Activated CD8-positive, alpha-beta memory T cell treated with anti-CD3 and anti-CD28 coated beads for 36 hours (primary cell): Measurements from ENCODE around the gene MIF4GD. TPM values are rescaled to one million over a fixed set of nuclear protein-coding genes. Genes with fewer than 3 reads are reported as not detected.

Experiments used
- CTCF ChIA-PET: fragments of 350-600 bp; sonication (Branson Sonifier 250); formaldehyde crosslinking; loops from one replicate; lab custom pipeline; 2021; ENCODE audit warnings: antibody characterized with exemption; lab: Charles Lee
- POLR2A ChIA-PET: fragments of 350-600 bp; sonication (Branson Sonifier 250); formaldehyde crosslinking; loops from one replicate; lab custom pipeline; 2021; ENCODE audit warnings: antibody characterized with exemption; lab: Charles Lee
- total RNA-seq, 2 experiments: library from RNA; stranded (reverse); gene quantifications; one replicate each; pipeline ENCODE4 v1.2.3, GENCODE V29; 2021

MIF4GD gene
- total RNA-seq, 2 experiments from 2014 or later = 42.4 to 43.9 TPM

- ChIA-PET CTCF (interaction anchor here (0.8 to 3.8 kb wide), 4 partner anchors 8 to 117 kb away, joined by 3 to 21 read pairs (median 5); partner anchors contain the start of gene MIF4GD), POLR2A (interaction anchor here (1.1 to 1.2 kb wide), 2 partner anchors 19 to 102 kb away, joined by 3 to 4 read pairs; no protein-coding TSS in a partner anchor)
Observed at GRCh38 chr17:75231071-75231470, 40.0 kb downstream of the MIF4GD start.

- ChIA-PET POLR2A (no interaction called here), CTCF (interaction anchor here (3.8 kb wide), 1 partner anchor 11 kb away, joined by 21 read pairs; no protein-coding TSS in a partner anchor)
Observed at GRCh38 chr17:75228847-75229246, 42.2 kb downstream of the MIF4GD start.

GRCh38 chr17:75228305-75228704, 42.7 kb downstream of the MIF4GD start:
- POLR2A ChIA-PET = no interaction called here
- CTCF ChIA-PET = interaction anchor here (3.8 kb wide), 1 partner anchor 11 kb away, joined by 21 read pairs; no protein-coding TSS in a partner anchor

GRCh38 chr17:75227729-75228128, 43.3 kb downstream of the MIF4GD start:
- ChIA-PET CTCF (interaction anchor here (3.8 kb wide), 1 partner anchor 12 kb away, joined by 21 read pairs; no protein-coding TSS in a partner anchor), POLR2A (no interaction called here)

- ChIA-PET POLR2A (no interaction called here), CTCF (interaction anchor here (0.6 to 1.0 kb wide), 2 partner anchors 45 to 444 kb away, joined by 3 to 5 read pairs; no protein-coding TSS in a partner anchor)
Observed at GRCh38 chr17:75225016-75225415, 46.0 kb downstream of the MIF4GD start.

- ChIA-PET CTCF (no interaction called here), POLR2A (no interaction called here)
Observed at GRCh38 chr17:75219815-75220214, 51.2 kb downstream of the MIF4GD start.

- POLR2A ChIA-PET = interaction anchor here (0.8 kb wide), 1 partner anchor 12 kb away, joined by 3 read pairs; no protein-coding TSS in a partner anchor
- CTCF ChIA-PET = interaction anchor here (0.6 kb wide), 2 partner anchors 12 to 68 kb away, joined by 3 read pairs; no protein-coding TSS in a partner anchor
Observed at GRCh38 chr17:75218131-75218530, 52.9 kb downstream of the MIF4GD start.

Other genes starting within 250 kb of the MIF4GD start
- 100 to 1,000 TPM; 175 to 181 TPM for gene ATP5PD, start 224.3 kb downstream of the MIF4GD start, total RNA-seq
- 10 to 100 TPM; 16.8 to 19.1 TPM for gene KCTD2, start 224.0 kb downstream of the MIF4GD start, total RNA-seq
- gene SLC16A5, start 183.3 kb downstream of the MIF4GD start, total RNA-seq = 1 to 10 TPM; 2.3 to 2.8 TPM
- gene ARMC7, start 161.3 kb downstream of the MIF4GD start, total RNA-seq = 10 to 100 TPM; 10.8 to 11.8 TPM
- gene NT5C, start 139.5 kb downstream of the MIF4GD start, total RNA-seq = 10 to 100 TPM; 77.0 to 81.4 TPM
- gene JPT1, start 116.7 kb downstream of the MIF4GD start, total RNA-seq = 100 to 1,000 TPM; 233 to 238 TPM
- 100 to 1,000 TPM; 634 to 647 TPM for gene SUMO2, start 88.3 kb downstream of the MIF4GD start, total RNA-seq
- gene NUP85, start 65.6 kb downstream of the MIF4GD start, total RNA-seq = 100 to 1,000 TPM; 141 to 151 TPM
- 10 to 100 TPM; 67.5 to 68.8 TPM for gene GGA3, start 9.6 kb downstream of the MIF4GD start, total RNA-seq
- gene MRPS7, start 9.4 kb downstream of the MIF4GD start, total RNA-seq = 100 to 1,000 TPM in 1 of 2 experiments, 10 to 100 TPM in 1; 98.9 to 102 TPM
- 100 to 1,000 TPM; 136 to 141 TPM for gene SLC25A19, start 18.2 kb upstream of the MIF4GD start, total RNA-seq
- gene GRB2, start 134.4 kb upstream of the MIF4GD start, total RNA-seq = 100 to 1,000 TPM; 181 to 182 TPM
- gene TMEM94, start 185.4 kb upstream of the MIF4GD start, total RNA-seq = 10 to 100 TPM; 61.5 TPM
- 1 to 10 TPM; 7.4 TPM for gene CASKIN2, start 244.3 kb upstream of the MIF4GD start, total RNA-seq
- 10 to 100 TPM; 55.3 to 55.5 TPM for gene TSEN54, start 245.3 kb upstream of the MIF4GD start, total RNA-seq